HEK293 (cell line): ENCODE data around the gene C20orf144.

Source experiments
- CTCF ChIA-PET: fragments of 350-600 bp; formaldehyde crosslinking; extraction: SDS; loops from one replicate; lab custom pipeline; 2021; ENCODE audit warnings: antibody characterized with exemption; lab: Yijun Ruan, JAX
- POLR2A ChIA-PET: fragments of 300-600 bp; formaldehyde crosslinking; extraction: SDS; loops from one replicate; lab custom pipeline; 2020; ENCODE audit warnings: antibody characterized with exemption, inconsistent platforms; lab: Yijun Ruan, JAX
- H3K27ac ChIP-seq: fragments of 200-500 bp; sonication (Bioruptor generic); 2 replicates; pipeline ENCODE4 v1.5.1; 2014; ENCODE audit warnings: low read depth, low read length, control low read depth, inconsistent platforms; ENCODE audit errors: extremely low read depth
- H3K36me3 ChIP-seq, 2 experiments: fragments of 200-500 bp in 1 of 2; sonication (Bioruptor generic) in 1 of 2; 1 replicate in 1 of 2; 2 replicates in 1 of 2; pipeline ENCODE4 v1.5.1; 2014 to 2017; ENCODE audit warnings: inconsistent platforms in 2 of 2, low read length in 2 of 2; ENCODE audit not compliant: control insufficient read depth in 2 of 2, insufficient read depth in 1 of 2
- H3K4me1 ChIP-seq: fragments of 200-500 bp; sonication (Bioruptor generic); 2 replicates; pipeline ENCODE4 v1.5.1; 2014; ENCODE audit warnings: mild to moderate bottlenecking, low read length, inconsistent platforms; ENCODE audit not compliant: control insufficient read depth, insufficient read depth
- H3K4me3 ChIP-seq: 2 replicates; pipeline ENCODE4 v1.5.1; 2011; ENCODE audit warnings: low read depth, mild to moderate bottlenecking, control low read depth, low read length, moderate library complexity
- H3K9me3 ChIP-seq: fragments of 200-500 bp; sonication (Bioruptor generic); 2 replicates; pipeline ENCODE4 v1.5.1; 2014; ENCODE audit warnings: low read depth, low read length, inconsistent platforms; ENCODE audit not compliant: control insufficient read depth, insufficient read depth
- BCL11B ChIP-seq: fragments of 450-650 bp; formaldehyde crosslinking; IDR thresholded peaks from 2 replicates; pipeline ENCODE4 v1.5.1; 2016; ENCODE audit warnings: low read depth, missing biosample characterization, missing genetic modification characterization
- GLIS1 ChIP-seq: fragments of 450-650 bp; formaldehyde crosslinking; IDR thresholded peaks from 2 replicates; pipeline ENCODE4 v1.5.1; 2016; ENCODE audit warnings: missing biosample characterization, missing genetic modification characterization
- KLF10 ChIP-seq: fragments of 450-650 bp; IDR thresholded peaks from 2 replicates; pipeline ENCODE4 v1.5.1; 2018; ENCODE audit warnings: missing biosample characterization, mild to moderate bottlenecking, missing genetic modification characterization
- WT1 ChIP-seq: fragments of 450-650 bp; formaldehyde crosslinking; IDR thresholded peaks from 2 replicates; pipeline ENCODE4 v1.5.1; 2016; ENCODE audit warnings: missing biosample characterization, missing genetic modification characterization
- ZBTB1 ChIP-seq: fragments of 450-650 bp; formaldehyde crosslinking; IDR thresholded peaks from 2 replicates; pipeline ENCODE4 v1.5.1; 2016; ENCODE audit warnings: missing biosample characterization, missing genetic modification characterization
- ZNF311 ChIP-seq: fragments of 450-650 bp; formaldehyde crosslinking; IDR thresholded peaks from 2 replicates; pipeline ENCODE4 v1.5.1; 2017; ENCODE audit warnings: missing biosample characterization, missing genetic modification characterization, borderline replicate concordance
- ZNF366 ChIP-seq: fragments of 450-650 bp; formaldehyde crosslinking; conservative IDR thresholded peaks from 2 replicates; pipeline ENCODE4 v1.5.1; 2016; ENCODE audit warnings: missing biosample characterization, missing genetic modification characterization
- ZNF48 ChIP-seq: fragments of 450-650 bp; formaldehyde crosslinking; IDR thresholded peaks from 2 replicates; pipeline ENCODE4 v1.5.1; 2016; ENCODE audit warnings: missing biosample characterization, missing genetic modification characterization
- ZNF501 ChIP-seq: fragments of 450-650 bp; formaldehyde crosslinking; IDR thresholded peaks from 2 replicates; pipeline ENCODE4 v1.5.1; 2016; ENCODE audit warnings: missing biosample characterization, missing genetic modification characterization
- ZNF530 ChIP-seq: fragments of 450-650 bp; formaldehyde crosslinking; IDR thresholded peaks from 2 replicates; pipeline ENCODE4 v1.5.1; 2016; ENCODE audit warnings: low read depth, missing biosample characterization, missing genetic modification characterization
- ZNF544 ChIP-seq: fragments of 450-650 bp; formaldehyde crosslinking; IDR thresholded peaks from 2 replicates; pipeline ENCODE4 v1.5.0; 2017; ENCODE audit warnings: missing biosample characterization, missing genetic modification characterization
- ZNF571 ChIP-seq: fragments of 450-650 bp; formaldehyde crosslinking; IDR thresholded peaks from 2 replicates; pipeline ENCODE4 v1.5.0; 2017; ENCODE audit warnings: missing biosample characterization, missing genetic modification characterization
- ZNF585B ChIP-seq: fragments of 450-650 bp; formaldehyde crosslinking; IDR thresholded peaks from 2 replicates; pipeline ENCODE4 v1.5.1; 2016; ENCODE audit warnings: missing biosample characterization, missing genetic modification characterization
- ZNF626 ChIP-seq: fragments of 450-650 bp; sonication (Bioruptor Pico); formaldehyde crosslinking; IDR thresholded peaks from 2 replicates; pipeline ENCODE4 v1.5.1; 2018; ENCODE audit warnings: missing biosample characterization, missing genetic modification characterization, inconsistent platforms
- ZNF701 ChIP-seq: fragments of 450-650 bp; formaldehyde crosslinking; IDR thresholded peaks from 2 replicates; pipeline ENCODE4 v1.5.1; 2016; ENCODE audit warnings: missing biosample characterization, missing genetic modification characterization
- ZNF785 ChIP-seq: fragments of 450-650 bp; formaldehyde crosslinking; IDR thresholded peaks from 2 replicates; pipeline ENCODE4 v1.5.1; 2016; ENCODE audit warnings: missing biosample characterization, missing genetic modification characterization
- TF ChIP-seq, protein P1 (sequence below): fragments of 450-650 bp; formaldehyde crosslinking; IDR thresholded peaks from 2 replicates; pipeline ENCODE4 v1.5.1; 2016; ENCODE audit warnings: missing biosample characterization, missing genetic modification characterization
- TF ChIP-seq, protein P2 (sequence below): fragments of 450-650 bp; formaldehyde crosslinking; IDR thresholded peaks from 2 replicates; pipeline ENCODE4 v1.5.1; 2017; ENCODE audit warnings: missing biosample characterization, missing genetic modification characterization

C20orf144 gene

DNA sequence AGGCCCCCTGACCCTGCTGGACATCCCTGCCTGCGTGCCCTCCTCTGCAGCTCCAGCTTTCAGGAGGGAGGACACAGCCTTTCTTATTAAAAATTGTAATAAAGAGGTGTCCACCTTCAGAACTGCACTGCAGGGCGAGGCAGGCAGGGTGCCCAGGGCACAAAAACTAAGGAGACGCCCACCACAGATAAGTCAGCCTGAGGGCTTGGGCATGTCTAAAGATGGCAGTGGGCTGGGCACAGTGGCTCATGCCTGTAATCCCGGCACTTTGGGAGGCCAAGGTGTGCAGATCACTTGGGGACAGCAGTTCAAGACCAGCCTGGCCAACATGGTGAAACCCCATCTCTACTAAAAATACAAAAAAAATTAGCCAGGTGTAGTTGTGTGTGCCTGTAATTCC, 7.0 kb upstream of the C20orf144 start:
- ChIA-PET POLR2A (interaction anchor here (1.5 to 3.5 kb wide), 2 partner anchors 9 to 11 kb away, joined by 5 to 23 read pairs; partner anchors contain the start of gene ACTL10), CTCF (interaction anchor here (0.7 to 2.6 kb wide), 4 partner anchors 11 to 202 kb away, joined by 3 to 7 read pairs (median 3); partner anchors contain the start of gene ACTL10)
- H3K9me3 ChIP-seq: no peaks in the 10 kb centered on the region
- no peak overlapping the region for H3K27ac ChIP-seq
- peaks cover 0 to 38% of the 10 kb centered on the region in 2 experiments; a peak in 1 of 3 replicates for H3K36me3 ChIP-seq
- H3K4me3 ChIP-seq: no peak overlapping the region
- no peaks in the 10 kb centered on the region for H3K4me1 ChIP-seq
- TF ChIP-seq ZNF585B: no peak
- TF ChIP-seq BCL11B: no peak
- TF ChIP-seq KLF10 (tag by site-specific recombination): no peak
- no peak for TF ChIP-seq ZNF366
- no peak for TF ChIP-seq WT1 (tag by site-specific recombination)
- TF ChIP-seq ZNF48 (tag by site-specific recombination): no peak
- no peak for TF ChIP-seq ZNF311
- no peak for TF ChIP-seq ZNF544 (tag by site-specific recombination)
- no peak for TF ChIP-seq ZNF701 (tag by site-specific recombination)
- TF ChIP-seq ZNF571 (tag by site-specific recombination): no peak
- TF ChIP-seq, protein P1, sequence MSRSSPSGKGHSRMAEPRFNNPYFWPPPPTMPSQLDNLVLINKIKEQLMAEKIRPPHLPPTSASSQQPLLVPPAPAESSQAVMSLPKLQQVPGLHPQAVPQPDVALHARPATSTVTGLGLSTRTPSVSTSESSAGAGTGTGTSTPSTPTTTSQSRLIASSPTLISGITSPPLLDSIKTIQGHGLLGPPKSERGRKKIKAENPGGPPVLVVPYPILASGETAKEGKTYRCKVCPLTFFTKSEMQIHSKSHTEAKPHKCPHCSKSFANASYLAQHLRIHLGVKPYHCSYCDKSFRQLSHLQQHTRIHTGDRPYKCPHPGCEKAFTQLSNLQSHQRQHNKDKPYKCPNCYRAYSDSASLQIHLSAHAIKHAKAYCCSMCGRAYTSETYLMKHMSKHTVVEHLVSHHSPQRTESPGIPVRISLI (tag by site-specific recombination): no peak
- no peak for TF ChIP-seq ZNF501

DNA sequence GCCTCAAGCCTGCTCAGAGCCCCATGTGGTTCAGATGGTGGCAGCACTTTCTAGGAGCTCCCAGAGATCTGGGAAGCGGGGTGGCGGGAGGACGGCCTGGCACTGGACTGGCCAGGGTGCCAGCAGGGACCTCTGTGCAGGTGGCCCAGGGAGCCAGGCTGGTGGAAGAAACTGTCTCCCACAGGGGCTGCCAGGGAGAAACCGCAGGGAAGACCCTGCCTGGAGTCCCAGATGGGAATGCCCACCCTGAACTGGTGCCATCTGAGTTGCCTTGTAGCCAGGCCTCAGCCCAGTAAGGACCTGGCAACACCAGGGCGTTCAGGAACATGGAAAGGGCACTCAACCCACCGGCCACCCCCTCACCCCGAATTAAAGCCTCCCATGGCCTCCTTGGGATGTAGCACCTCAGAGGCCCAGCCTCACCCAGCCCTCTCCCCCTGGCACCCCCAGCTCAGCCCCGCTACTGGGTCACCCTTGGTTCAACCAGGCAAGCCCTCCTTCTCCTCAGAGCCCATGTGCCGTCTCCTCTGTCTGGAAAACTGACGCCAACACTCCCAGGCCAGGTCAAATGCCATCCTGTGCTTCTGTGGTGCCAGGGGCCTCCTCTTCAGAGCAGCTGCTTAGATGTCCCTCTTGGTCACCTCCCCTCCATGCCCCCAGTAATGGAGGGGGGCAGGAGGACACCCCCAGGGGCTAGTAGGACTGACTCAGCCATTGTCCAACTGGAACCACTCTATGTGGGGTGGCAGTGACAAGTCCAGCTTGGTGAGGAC, 5.9 kb upstream of the C20orf144 start:
- Histone ChIP-seq H3K27ac (no peak overlapping the region), H3K4me3 (no peak overlapping the region), H3K9me3 (no peaks in the 10 kb centered on the region)
- POLR2A ChIA-PET: interaction anchor here (0.6 to 1.5 kb wide), 2 partner anchors 10 to 213 kb away, joined by 3 to 5 read pairs; partner anchors contain the start of genes ACTL10 and SNTA1
- CTCF ChIA-PET: interaction anchor here (1.2 to 2.6 kb wide), 2 partner anchors 10 to 199 kb away, joined by 3 to 7 read pairs; partner anchors contain the start of gene ACTL10
- TF ChIP-seq, protein P2, sequence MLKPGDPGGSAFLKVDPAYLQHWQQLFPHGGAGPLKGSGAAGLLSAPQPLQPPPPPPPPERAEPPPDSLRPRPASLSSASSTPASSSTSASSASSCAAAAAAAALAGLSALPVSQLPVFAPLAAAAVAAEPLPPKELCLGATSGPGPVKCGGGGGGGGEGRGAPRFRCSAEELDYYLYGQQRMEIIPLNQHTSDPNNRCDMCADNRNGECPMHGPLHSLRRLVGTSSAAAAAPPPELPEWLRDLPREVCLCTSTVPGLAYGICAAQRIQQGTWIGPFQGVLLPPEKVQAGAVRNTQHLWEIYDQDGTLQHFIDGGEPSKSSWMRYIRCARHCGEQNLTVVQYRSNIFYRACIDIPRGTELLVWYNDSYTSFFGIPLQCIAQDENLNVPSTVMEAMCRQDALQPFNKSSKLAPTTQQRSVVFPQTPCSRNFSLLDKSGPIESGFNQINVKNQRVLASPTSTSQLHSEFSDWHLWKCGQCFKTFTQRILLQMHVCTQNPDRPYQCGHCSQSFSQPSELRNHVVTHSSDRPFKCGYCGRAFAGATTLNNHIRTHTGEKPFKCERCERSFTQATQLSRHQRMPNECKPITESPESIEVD (tag by site-specific recombination): no peak
- TF ChIP-seq ZNF626 (tag by site-specific recombination) (no peak), ZBTB1 (tag by site-specific recombination) (no peak), ZNF530 (tag by site-specific recombination) (no peak), ZNF785 (tag by site-specific recombination) (no peak), GLIS1 (tag by site-specific recombination) (no peak)
- TF ChIP-seq, all 188 proteins: peak for 0
- peaks cover 0 to 47% of the 10 kb centered on the region in 2 experiments; a peak in 1 of 3 replicates for H3K36me3 ChIP-seq
- no peaks in the 10 kb centered on the region for H3K4me1 ChIP-seq
